ENCODE results near the gene LYPD6B. TPM values are rescaled to one million over a fixed set of nuclear protein-coding genes. Genes with fewer than 3 reads are reported as not detected.
A peak's percentile ranks its signal among the peaks of the same experiment; 100 is the strongest.

Gene LYPD6B
- total RNA-seq, 1 experiment from 2014 or later, result 35.8 TPM

DNA sequence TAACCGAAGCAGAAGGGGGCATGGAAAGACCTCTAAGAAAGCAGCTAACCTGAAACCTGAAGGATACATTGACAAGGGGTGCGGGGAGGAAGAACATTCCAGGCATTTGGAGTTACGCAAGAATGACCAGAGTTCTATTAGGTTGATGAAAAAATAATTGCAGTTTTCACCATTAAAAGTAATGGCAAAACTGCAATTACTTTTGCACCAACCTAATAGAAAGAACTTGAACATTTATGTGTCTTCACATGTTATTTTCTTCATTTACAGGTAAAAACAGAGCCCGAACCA, 110.5 kb downstream of the LYPD6B start:
- POLR2A ChIA-PET, result no interaction called here
- H3K27me3 ChIP-seq (replicated peaks; ENCODE audit: control insufficient read depth, insufficient read depth, low read length), result no peaks in the 10 kb centered on the region
- Mint-ChIP-seq H3K27me3 (ENCODE audit: insufficient read depth, unreplicated experiment) (no peaks in the 10 kb centered on the region), H3K36me3 (ENCODE audit: insufficient read depth, unreplicated experiment) (peaks cover 8% of the 10 kb centered on the region), H3K27ac (ENCODE audit: unreplicated experiment) (no peak overlapping the region), H3K4me1 (ENCODE audit: low read depth, unreplicated experiment) (peaks cover 7% of the 10 kb centered on the region), H3K9me3 (ENCODE audit: unreplicated experiment) (no peaks in the 10 kb centered on the region), H3K4me3 (ENCODE audit: unreplicated experiment) (no peak overlapping the region)
- intact Hi-C loops (cut with micrococcal nuclease; ENCODE audit: unreplicated experiment), result no loop called here
- no TSS peak for BruUV-seq (replicated peaks)
- no peaks in the 10 kb centered on the region for H3K36me3 ChIP-seq (ENCODE audit: control insufficient read depth, insufficient read depth, low read length)
- TF ChIP-seq CTCF (IDR thresholded peaks at IDR 0.05; ENCODE audit: insufficient read depth in 1 of 2, low read depth in 1 of 2, low read length in 1 of 2, severe bottlenecking in 1 of 2, unreplicated experiment in 1 of 2), result no peak
- H3K4me3 ChIP-seq (ENCODE audit: low read depth, low read length), result no peak overlapping the region
- CTCF ChIA-PET, result no interaction called here
- no peaks in the 10 kb centered on the region for H3K9me3 ChIP-seq
- H3K4me1 ChIP-seq, result peaks cover 10% of the 10 kb centered on the region; the same call in 1 of the 2 replicates
- no peak for DNase-seq

DNA sequence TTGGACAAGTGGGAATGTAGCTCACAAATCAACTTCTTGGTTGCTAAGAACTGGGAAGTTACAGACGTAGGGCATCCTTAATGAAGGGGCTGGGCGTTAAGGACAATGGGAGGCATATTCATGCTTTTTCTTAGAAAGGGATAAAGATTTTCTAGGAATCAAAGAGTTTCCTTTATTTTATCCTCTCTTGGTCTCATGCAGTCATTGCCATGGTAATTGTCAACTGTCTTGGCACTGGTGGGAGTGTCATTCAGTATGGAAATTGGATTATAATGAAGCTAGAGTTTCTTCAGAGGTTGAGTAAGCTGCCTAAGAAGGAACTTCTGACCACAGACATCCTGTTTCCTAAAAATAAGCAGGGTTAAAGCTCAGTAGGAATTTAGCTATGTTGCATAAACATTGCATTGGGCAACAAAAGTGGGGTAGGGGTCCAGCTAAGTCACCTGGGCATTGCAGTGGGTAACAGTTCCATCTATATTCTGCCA, 114.0 kb downstream of the LYPD6B start:
- CTCF ChIA-PET, result no interaction called here

DNA sequence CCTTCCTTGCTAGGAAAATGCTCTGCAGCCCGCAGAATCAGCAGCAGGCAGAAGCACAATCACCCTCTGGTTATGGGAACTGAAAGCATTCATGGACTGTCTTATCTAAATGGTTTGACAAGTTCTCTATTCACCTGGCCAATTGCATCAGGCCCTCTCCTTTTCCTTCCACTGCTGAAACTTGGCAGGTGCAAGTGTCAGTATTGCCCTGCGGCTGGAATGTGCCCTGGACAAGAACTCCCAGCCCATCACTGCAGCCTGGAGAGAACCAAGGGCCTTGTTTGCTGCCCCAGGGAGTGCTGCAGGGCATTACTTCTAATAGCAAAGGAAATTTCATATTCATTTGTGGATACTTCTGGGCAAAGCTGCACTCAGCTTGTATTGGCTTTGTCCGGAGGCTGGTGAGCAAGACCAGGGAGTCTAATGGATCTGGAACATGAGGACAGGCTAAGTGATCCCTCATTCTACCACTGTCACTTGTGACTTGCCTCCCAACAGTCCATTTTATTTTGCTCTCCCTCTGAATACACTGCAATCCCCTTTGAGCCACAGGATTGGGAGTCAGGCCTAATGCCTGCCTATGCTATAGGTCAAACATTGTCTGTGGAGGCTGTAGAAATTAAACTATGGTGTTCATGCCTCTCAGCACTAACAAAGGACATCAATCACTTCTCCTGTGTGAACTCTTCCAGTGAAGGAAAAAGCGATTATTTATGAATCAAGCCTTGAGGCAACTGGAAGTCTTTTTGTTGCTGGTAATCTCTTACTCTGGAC, 116.9 kb downstream of the LYPD6B start:
- Histone ChIP-seq H3K4me3 (ENCODE audit: low read depth, low read length) (no peak overlapping the region), H3K9me3 (no peaks in the 10 kb centered on the region), H3K36me3 (ENCODE audit: control insufficient read depth, insufficient read depth, low read length) (no peaks in the 10 kb centered on the region), H3K4me1 (peaks cover 7% of the 10 kb centered on the region), H3K27me3 (replicated peaks; ENCODE audit: control insufficient read depth, insufficient read depth, low read length) (no peaks in the 10 kb centered on the region)
- peaks cover 9% of the 10 kb centered on the region for H3K4me1 Mint-ChIP-seq (ENCODE audit: low read depth, unreplicated experiment)
- TF ChIP-seq CTCF (IDR thresholded peaks at IDR 0.05; ENCODE audit: insufficient read depth in 1 of 2, low read depth in 1 of 2, low read length in 1 of 2, severe bottlenecking in 1 of 2, unreplicated experiment in 1 of 2), result no peak
- no TSS peak for BruUV-seq (replicated peaks)
- ChIA-PET POLR2A (no interaction called here), CTCF (no interaction called here)
- no peaks in the 10 kb centered on the region for H3K27me3 Mint-ChIP-seq (ENCODE audit: insufficient read depth, unreplicated experiment)
- DNase-seq, result peak; percentile 54 to 76
- no peak overlapping the region for H3K4me3 Mint-ChIP-seq (ENCODE audit: unreplicated experiment)
- no peak overlapping the region for H3K27ac Mint-ChIP-seq (ENCODE audit: unreplicated experiment)
- peaks cover 6% of the 10 kb centered on the region for H3K36me3 Mint-ChIP-seq (ENCODE audit: insufficient read depth, unreplicated experiment)
- H3K9me3 Mint-ChIP-seq (ENCODE audit: unreplicated experiment), result no peaks in the 10 kb centered on the region
- intact Hi-C loops (cut with micrococcal nuclease; ENCODE audit: unreplicated experiment), result no loop called here

More for the DNA sequence above, 114.0 kb downstream of the LYPD6B start:
- Mint-ChIP-seq H3K27ac (ENCODE audit: unreplicated experiment) (no peak overlapping the region), H3K27me3 (ENCODE audit: insufficient read depth, unreplicated experiment) (no peaks in the 10 kb centered on the region), H3K4me1 (ENCODE audit: low read depth, unreplicated experiment) (peaks cover 8% of the 10 kb centered on the region), H3K36me3 (ENCODE audit: insufficient read depth, unreplicated experiment) (no peaks in the 10 kb centered on the region), H3K4me3 (ENCODE audit: unreplicated experiment) (no peak overlapping the region), H3K9me3 (ENCODE audit: unreplicated experiment) (no peaks in the 10 kb centered on the region)
- no peaks in the 10 kb centered on the region for H3K9me3 ChIP-seq
- POLR2A ChIA-PET, result no interaction called here
- H3K36me3 ChIP-seq (ENCODE audit: control insufficient read depth, insufficient read depth, low read length), result no peaks in the 10 kb centered on the region
- intact Hi-C loops (cut with micrococcal nuclease; ENCODE audit: unreplicated experiment), result no loop called here
- H3K4me3 ChIP-seq (ENCODE audit: low read depth, low read length), result no peak overlapping the region
- peaks cover 10% of the 10 kb centered on the region; the same call in 1 of the 2 replicates for H3K4me1 ChIP-seq
- no peak for TF ChIP-seq CTCF (IDR thresholded peaks at IDR 0.05; ENCODE audit: insufficient read depth in 1 of 2, low read depth in 1 of 2, low read length in 1 of 2, severe bottlenecking in 1 of 2, unreplicated experiment in 1 of 2)
- DNase-seq, result no peak
- no TSS peak for BruUV-seq (replicated peaks)
- H3K27me3 ChIP-seq (replicated peaks; ENCODE audit: control insufficient read depth, insufficient read depth, low read length), result no peaks in the 10 kb centered on the region

All from Caco-2 (cell line).